Measurements from ENCODE around the gene GUCA2A. TPM values are rescaled to one million over a fixed set of nuclear protein-coding genes. Genes with fewer than 3 reads are reported as not detected.

The GUCA2A gene
- total and polyA plus RNA-seq, 2 of the 4 experiments (the other 2 are of a cell fraction) = not detected

- Histone ChIP-seq H3K9me3 (ENCODE audit: control insufficient read depth, insufficient read depth, low read length) (no peaks in the 10 kb centered on the region), H2AFZ (replicated peaks; ENCODE audit: low read length, poor library complexity) (no peak overlapping the region), H3K23ac (ENCODE audit: low read depth, low read length) (no peak overlapping the region), H4K20me1 (ENCODE audit: insufficient read depth, low read length) (peaks cover 9% of the 10 kb centered on the region; the same call in 1 of the 2 replicates), H3K18ac (ENCODE audit: low read depth, low read length) (no peak overlapping the region), H2BK15ac (ENCODE audit: low read depth, low read length) (no peak overlapping the region), H2BK5ac (ENCODE audit: low read depth, low read length, poor library complexity, severe bottlenecking) (no peak overlapping the region), H2BK120ac (ENCODE audit: low read depth, low read length) (no peak overlapping the region), H3K79me1 (ENCODE audit: low read depth in 1 of 2, low read length in 2 of 2) (no peaks in the 10 kb centered on the region), H2AK5ac (ENCODE audit: low read depth, low read length) (no peak overlapping the region), H3K4me1 (ENCODE audit: control insufficient read depth, insufficient read depth, low read length) (peaks cover 5% of the 10 kb centered on the region), H3K27me3 (ENCODE audit: control insufficient read depth, insufficient read depth, low read length) (no peaks in the 10 kb centered on the region), H3K56ac (ENCODE audit: extremely low read depth, insufficient read depth, low read length) (no peak overlapping the region), H3K9ac (ENCODE audit: low read depth, low read length) (no peak overlapping the region), H2AK9ac (replicated peaks; ENCODE audit: low read depth, low read length, poor library complexity) (no peak overlapping the region), H3K9me1 (ENCODE audit: insufficient read depth, low read length) (0 out of 2 replicates have a peak, but pooled peaks cover 2% of the 10 kb centered on the region), H3K4me3 (ENCODE audit: insufficient read depth, low read depth, low read length) (no peak overlapping the region), H3K4me2 (ENCODE audit: low read depth, low read length) (no peak overlapping the region), H3K14ac (replicated peaks; ENCODE audit: low read depth, low read length) (no peak overlapping the region), H4K91ac (ENCODE audit: insufficient read depth, low read depth, low read length) (no peak overlapping the region), H3K27ac (ENCODE audit: insufficient read depth, low read length) (no peak overlapping the region), H4K5ac (ENCODE audit: low read depth, low read length) (no peak overlapping the region), H4K8ac (ENCODE audit: low read depth in 2 of 2, low read length in 2 of 2) (no peak overlapping the region), H3K4ac (ENCODE audit: low read depth, low read length) (no peak overlapping the region), H3K36me3 (ENCODE audit: control insufficient read depth, insufficient read depth, low read length) (peaks cover 1% of the 10 kb centered on the region; the same call in 1 of the 2 replicates), H2BK20ac (ENCODE audit: low read depth, low read length) (no peak overlapping the region)
- ChIA-PET POLR2A (ENCODE audit: unreplicated experiment) (no interaction called here), CTCF (interaction anchor here (0.5 to 2.4 kb wide), 14 partner anchors 13 to 1254 kb away, joined by 3 to 8 read pairs (median 3); no protein-coding TSS in a partner anchor)
- ATAC-seq (ENCODE audit: low read depth) = peak; percentile 76
- BruUV-seq (replicated peaks) = no TSS peak
- in situ Hi-C loops (cut with MboI; ENCODE audit: low sequenced_read_pairs) (no loop called here), intact Hi-C loops (cut with micrococcal nuclease) (loop anchor here (1.0 to 10.0 kb wide), 2 partner anchors 481 to 599 kb away; partner anchors contain the start of gene PPIH), dilution Hi-C loops (cut with HindIII; ENCODE audit: low sequenced_read_pairs, unreplicated experiment) (no loop called here)
- no CpG with 5 or more reads among the region's 9 CpGs for WGBS, 2 experiments (ENCODE audit: extremely low coverage in 2 of 2, insufficient read length in 1 of 2)
- TF ChIP-seq RAD21 (IDR thresholded peaks at IDR 0.05; ENCODE audit: low read length) (peak; percentile 61), MXI1 (IDR thresholded peaks at IDR 0.05; ENCODE audit: borderline replicate concordance, low read depth, low read length) (no peak), MAZ (IDR thresholded peaks at IDR 0.05; ENCODE audit: borderline replicate concordance, low read depth, low read length) (no peak), SMC3 (IDR thresholded peaks at IDR 0.05; ENCODE audit: low read depth, low read length) (peak; percentile 66), RCOR1 (IDR thresholded peaks at IDR 0.05; ENCODE audit: insufficient replicate concordance, low read length) (no peak), CTCF (conservative IDR thresholded peaks at IDR 0.05; ENCODE audit: low read depth, low read length) (peak; percentile 79), CHD1 (IDR thresholded peaks at IDR 0.05; ENCODE audit: low read depth, low read length) (no peak), POLR2A (IDR thresholded peaks at IDR 0.05; ENCODE audit: low read depth, low read length) (no peak)
- peak; percentile 28 for DNase-seq
Measured at GRCh38 chr1:42173155-42173933, 8.8 kb upstream of the GUCA2A start.

Data from IMR-90 (cell line).